ENCODE data around the gene TSPAN12. TPM values are rescaled to one million over a fixed set of nuclear protein-coding genes. Genes with fewer than 3 reads are reported as not detected.

The TSPAN12 gene
- total and polyA plus RNA-seq, 2 of the 8 experiments (the other 6 are each of a cell fraction or from before 2014, with no cell fraction given): 6.1 to 17.9 TPM

DNA sequence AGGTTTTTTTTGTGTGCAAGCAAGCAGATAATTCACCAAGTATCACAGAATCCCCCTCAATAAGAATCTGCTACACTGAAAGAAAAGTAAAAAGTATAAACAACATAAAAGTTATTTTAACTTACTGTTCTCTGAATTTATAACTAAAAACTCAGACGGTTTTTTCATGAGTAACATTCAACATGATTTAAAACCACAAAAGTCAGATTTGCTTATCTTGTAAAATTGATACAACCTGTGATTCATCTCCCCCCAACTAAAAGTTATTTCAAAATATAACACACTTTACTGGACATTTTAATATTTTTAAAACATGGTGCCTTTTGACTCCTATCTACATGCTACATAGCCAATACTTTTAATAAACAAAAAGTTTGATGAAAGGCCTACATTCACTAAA lies 32.8 kb downstream of the TSPAN12 start (continued):
- TF ChIP-seq CHD7 (IDR thresholded peaks at IDR 0.05; ENCODE audit: insufficient replicate concordance, low read length) (no peak), CEBPB (IDR thresholded peaks at IDR 0.05; ENCODE audit: low read depth, low read length) (no peak), JUN (IDR thresholded peaks at IDR 0.05; ENCODE audit: low read depth, low read length) (no peak), BACH1 (IDR thresholded peaks at IDR 0.05; ENCODE audit: low read length) (no peak), ASH2L (IDR thresholded peaks at IDR 0.05; ENCODE audit: low read length) (no peak), E2F6 (IDR thresholded peaks at IDR 0.05) (no peak), TBP (IDR thresholded peaks at IDR 0.05; ENCODE audit: low read depth, low read length) (no peak), EZH2 (IDR thresholded peaks at IDR 0.05; ENCODE audit: low read depth, low read length, severe bottlenecking) (no peak), BCL11A (IDR thresholded peaks at IDR 0.05; ENCODE audit: low read depth in 2 of 2, low read length in 2 of 2) (no peak)

Data from H1 (cell line).